Gastroesophageal sphincter (tissue), 3 donors: Measurements from ENCODE around the gene CCDC178.

Experiments
- EP300 ChIP-seq: sonication (generic); formaldehyde crosslinking; IDR thresholded peaks from one replicate; pipeline ENCODE4 v1.6.1; 2017; ENCODE audit warnings: antibody characterized with exemption, mild to moderate bottlenecking
- POLR2A ChIP-seq, 2 donors: fragments of 450-650 bp; IDR thresholded peaks; one replicate each; pipeline ENCODE4 v1.6.1; 2017; ENCODE audit warnings: antibody characterized with exemption in 2 of 2, mild to moderate bottlenecking in 2 of 2, moderate library complexity in 1 of 2
- POLR2AphosphoS5 ChIP-seq: sonication (generic); formaldehyde crosslinking; IDR thresholded peaks from one replicate; pipeline ENCODE4 v1.6.1; 2017; ENCODE audit warnings: antibody characterized with exemption
- TF ChIP-seq, protein P1 (sequence below), 4 experiments: fragments of 200-600 bp in 2 of 4; fragments of 450-650 bp in 2 of 4; sonication (generic) in 1 of 4; IDR thresholded peaks; one replicate each; pipeline ENCODE4 v1.5.1; 2017 to 2019; ENCODE audit warnings: antibody characterized with exemption in 4 of 4, mild to moderate bottlenecking in 2 of 4, moderate library complexity in 2 of 4

DNA sequence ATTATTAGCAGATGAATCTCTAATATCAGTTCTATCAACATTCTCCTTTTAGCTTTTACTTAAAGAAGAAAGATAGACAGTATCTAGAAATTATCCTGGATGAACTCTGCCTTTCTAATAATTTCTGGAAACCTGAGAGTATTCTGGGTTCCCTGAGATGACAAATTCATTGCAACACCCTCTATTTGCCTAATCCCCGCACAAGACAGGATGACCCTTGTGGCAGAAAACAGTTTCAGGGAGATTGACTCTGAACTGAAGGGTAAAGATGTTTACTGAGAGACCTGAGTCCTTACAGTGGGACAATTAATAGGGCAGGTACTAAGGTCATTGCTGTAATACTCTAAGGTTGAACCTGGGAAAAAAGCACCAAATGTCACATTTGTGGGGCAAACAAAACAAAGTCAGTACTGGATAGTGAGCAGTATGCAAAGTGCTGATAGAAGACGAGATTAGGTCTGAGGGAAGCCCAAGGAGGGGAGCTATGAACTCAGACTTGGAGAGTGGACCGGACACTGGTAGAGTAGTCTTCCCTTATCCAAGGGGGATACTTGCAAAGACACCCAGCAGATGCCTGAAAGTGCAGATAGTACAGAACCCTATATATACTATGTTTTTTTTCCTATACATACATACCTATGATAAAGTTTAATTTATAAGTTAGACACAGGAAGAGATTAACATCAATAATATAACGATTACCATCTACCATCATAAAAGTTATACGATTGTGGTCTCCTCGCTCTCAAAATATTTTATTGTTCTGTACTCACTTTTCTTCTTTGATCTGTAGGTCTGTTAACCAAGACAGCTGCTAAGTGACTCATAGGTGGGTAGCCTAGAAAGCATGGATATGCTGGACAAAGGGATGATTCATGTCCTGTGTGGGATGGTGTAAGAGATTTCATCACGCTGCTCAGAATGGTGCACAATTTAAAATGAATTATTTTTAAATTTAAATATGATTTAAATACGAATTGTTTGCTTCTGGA, 519.4 kb downstream of the CCDC178 start:
- TF ChIP-seq, protein P1, sequence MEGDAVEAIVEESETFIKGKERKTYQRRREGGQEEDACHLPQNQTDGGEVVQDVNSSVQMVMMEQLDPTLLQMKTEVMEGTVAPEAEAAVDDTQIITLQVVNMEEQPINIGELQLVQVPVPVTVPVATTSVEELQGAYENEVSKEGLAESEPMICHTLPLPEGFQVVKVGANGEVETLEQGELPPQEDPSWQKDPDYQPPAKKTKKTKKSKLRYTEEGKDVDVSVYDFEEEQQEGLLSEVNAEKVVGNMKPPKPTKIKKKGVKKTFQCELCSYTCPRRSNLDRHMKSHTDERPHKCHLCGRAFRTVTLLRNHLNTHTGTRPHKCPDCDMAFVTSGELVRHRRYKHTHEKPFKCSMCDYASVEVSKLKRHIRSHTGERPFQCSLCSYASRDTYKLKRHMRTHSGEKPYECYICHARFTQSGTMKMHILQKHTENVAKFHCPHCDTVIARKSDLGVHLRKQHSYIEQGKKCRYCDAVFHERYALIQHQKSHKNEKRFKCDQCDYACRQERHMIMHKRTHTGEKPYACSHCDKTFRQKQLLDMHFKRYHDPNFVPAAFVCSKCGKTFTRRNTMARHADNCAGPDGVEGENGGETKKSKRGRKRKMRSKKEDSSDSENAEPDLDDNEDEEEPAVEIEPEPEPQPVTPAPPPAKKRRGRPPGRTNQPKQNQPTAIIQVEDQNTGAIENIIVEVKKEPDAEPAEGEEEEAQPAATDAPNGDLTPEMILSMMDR (IDR thresholded peaks at IDR 0.05) = no peak
- TF ChIP-seq POLR2A (IDR thresholded peaks at IDR 0.05) (no peak), EP300 (no peak), POLR2AphosphoS5 (no peak)
